GM19467 (cell line): ENCODE results near the gene DAGLA.

Experiments used
- ATAC-seq: cut with Tn5 transposase; IDR thresholded peaks from one replicate; pipeline ENCODE4 v1.9.1; 2021; ENCODE audit warnings: mild to moderate bottlenecking, moderate library complexity; ENCODE audit not compliant: unreplicated experiment

The DAGLA gene

GRCh38 chr11:61762798-61763197 is 82.6 kb downstream of the DAGLA start:
- no peak for ATAC-seq

GRCh38 chr11:61763930-61764605 is 83.9 kb downstream of the DAGLA start:
- no peak for ATAC-seq

GRCh38 chr11:61764606-61765260 is 84.5 kb downstream of the DAGLA start:
- ATAC-seq: no peak

GRCh38 chr11:61765550-61766253 is 85.5 kb downstream of the DAGLA start:
- ATAC-seq: no peak

- no peak for ATAC-seq
Observed at GRCh38 chr11:61766353-61766841, 86.2 kb downstream of the DAGLA start.

GRCh38 chr11:61768376-61769076 is 88.3 kb downstream of the DAGLA start:
- no peak for ATAC-seq

- no peak for ATAC-seq
Observed at GRCh38 chr11:61769169-61769920, 89.2 kb downstream of the DAGLA start.

- ATAC-seq: no peak
Observed at GRCh38 chr11:61769946-61770683, 89.9 kb downstream of the DAGLA start.

GRCh38 chr11:61771195-61771894 is 91.2 kb downstream of the DAGLA start:
- ATAC-seq: no peak

GRCh38 chr11:61771985-61772455 is 91.8 kb downstream of the DAGLA start:
- ATAC-seq: no peak

GRCh38 chr11:61773356-61773755 is 93.2 kb downstream of the DAGLA start:
- ATAC-seq: no peak

GRCh38 chr11:61773809-61774208 is 93.6 kb downstream of the DAGLA start:
- ATAC-seq: no peak

GRCh38 chr11:61774411-61774810 is 94.2 kb downstream of the DAGLA start:
- ATAC-seq: no peak

- no peak for ATAC-seq
Observed at GRCh38 chr11:61775106-61775505, 94.9 kb downstream of the DAGLA start.

- no peak for ATAC-seq
Observed at GRCh38 chr11:61775606-61776554, 95.7 kb downstream of the DAGLA start.

- peak; percentile 53 for ATAC-seq
Observed at GRCh38 chr11:61776561-61777075, 96.4 kb downstream of the DAGLA start.

- no peak for ATAC-seq
Observed at GRCh38 chr11:61777234-61778090, 97.3 kb downstream of the DAGLA start.
